Heart left ventricle (tissue), 16 donors: Measurements from ENCODE around the gene CAVIN4. TPM values are rescaled to one million over a fixed set of nuclear protein-coding genes. Genes with fewer than 3 reads are reported as not detected.

Source experiments
- ATAC-seq, 4 donors: fragments of 200-7000 bp; cut with Tn5 transposase; one replicate each; pipeline ENCODE4 v1.9.1; 2020 to 2022; ENCODE audit warnings: moderate library complexity in 4 of 4, mild to moderate bottlenecking in 3 of 4, moderate number of reproducible peaks in 1 of 4
- DNase-seq, 5 donors: peaks; one replicate each; pipeline ENCODE4 v3.0.0-alpha.2; 2020
- H3K27ac ChIP-seq, 12 donors: fragments of 200-600 bp; sonication (generic) in 4 of 12; one replicate each; pipeline versions ENCODE4 v1.5.0 to v1.8.0; 2016 to 2022; ENCODE audit warnings: mild to moderate bottlenecking in 2 of 12
- H3K27me3 ChIP-seq, 9 donors: fragments of 200-600 bp; sonication (generic) in 2 of 9; one replicate each; pipeline versions ENCODE4 v1.5.1 to v1.8.0; 2016 to 2022; ENCODE audit warnings: mild to moderate bottlenecking in 3 of 9
- H3K36me3 ChIP-seq, 9 donors: fragments of 200-600 bp; sonication (generic) in 2 of 9; one replicate each; pipeline versions ENCODE4 v1.5.0 to v1.8.0; 2018 to 2022; ENCODE audit warnings: mild to moderate bottlenecking in 2 of 9
- H3K4me1 ChIP-seq, 12 donors: fragments of 200-600 bp; sonication (generic) in 4 of 12; one replicate each; pipeline versions ENCODE4 v1.5.0 to v1.8.0; 2016 to 2022; ENCODE audit warnings: mild to moderate bottlenecking in 3 of 12
- H3K4me3 ChIP-seq, 12 donors: fragments of 200-600 bp; sonication (generic) in 4 of 12; one replicate each; pipeline versions ENCODE4 v1.5.0 to v1.8.0; 2017 to 2022; ENCODE audit warnings: mild to moderate bottlenecking in 9 of 12, moderate library complexity in 4 of 12
- H3K9me3 ChIP-seq, 12 donors: fragments of 200-600 bp; sonication (generic) in 4 of 12; one replicate each; pipeline versions ENCODE4 v1.5.0 to v1.8.0; 2016 to 2022; ENCODE audit warnings: mild to moderate bottlenecking in 1 of 12
- CTCF ChIP-seq, 12 donors: fragments of 200-600 bp; sonication (generic) in 4 of 12; IDR thresholded peaks; one replicate each; pipeline versions ENCODE4 v1.5.0 to v1.8.0; 2018 to 2022; ENCODE audit warnings: antibody characterized with exemption in 12 of 12, mild to moderate bottlenecking in 5 of 12
- POLR2A ChIP-seq, 2 donors: fragments of 450-650 bp; IDR thresholded peaks; one replicate each; pipeline ENCODE4 v1.6.1; 2017; ENCODE audit warnings: antibody characterized with exemption in 2 of 2, mild to moderate bottlenecking in 2 of 2, moderate library complexity in 2 of 2
- WGBS, 4 donors: extraction: QIAGEN DNeasy Blood & Tissue Kit in 2 of 4; methylation state at CpG; one replicate each; pipeline versions ENCODE4 v1.1.5 to v1.1.7; 2013 to 2018; 5-methylcytosine and 5-hydroxymethylcytosine counted together
- intact Hi-C, 10 donors: fragments of 100-400 bp; cut with DNase I; formaldehyde crosslinking; loops; one replicate each; pipeline versions ENCODE4 v1.11.1 to v1.14.2; 2022
- polyA plus RNA-seq, 2 donors: library from polyadenylated mRNA; stranded (reverse); fragments of 200-250 nt; gene quantifications; one replicate each; pipeline ENCODE4 v1.2.3, GENCODE V29; 2013
- total RNA-seq, 9 donors: library from RNA; depleted of rRNA in 2 of 9; stranded (reverse); fragments of >200 nt in 2 of 9; fragmentation: NEBNext Ultra II Directional in 3 of 9; extraction: Animal tissue kit (Norgen Biotek cat#: 25700) in 3 of 9; gene quantifications; one replicate each; pipeline versions ENCODE4 v1.1.0 to v1.2.4, GENCODE V29; 2016 to 2023
- donor health status: ischemic (EF 13 %, LVEDD 7.1; RV severe dilation, severe dysfunction).
- donor health status: healthy with polysubstance abuse.
- donor health status: DM: no; HTN: yes; CAD: no.
- donor health status: DM: no; HTN: no; CAD: no.
- donor health status: ischemic (EF 25% LVEDD 6.9; RV normal size, moderate dysfunction).
- donor health status: ischemic (EF 25% LVEDD 5.7; RV mildly dilated, moderate dysfunction).
- donor health status: healthy.
- donor health status: DM: yes; HTN: yes; CAD: no.
- donor health status: ischemic (EF 35%, LVEDD 5.7; RV mildly dilated, moderate dysfunction).
- donor health status: nonischemic (EF 11% LVEDD 7.7; RV severe dilation, severe dysfunction).
- donor health status: DM: yes; HTN: yes; CAD: no.
- donor health status: PGD.
- donor health status: ischemic (EF 29% LVEDD 5.4; RV normal size, mild dysfunction).
- donor health status: nonischemic (EF 23%, LVEDD 6.1; RV moderate dilation, normal function).

CAVIN4 gene
- total and polyA plus RNA-seq, 11 donors: 13.9 to 133 (median 62.4) TPM

GRCh38 chr9:100602342-100602801, 24.5 kb downstream of the CAVIN4 start:
- Histone ChIP-seq H3K4me1 (peaks cover 0 to 10% (median 5%) of the 10 kb centered on the region in 12 donors), H3K27me3 (peaks cover 0 to 3% (median 0%) of the 10 kb centered on the region in 9 donors), H3K36me3 (no peaks in the 10 kb centered on the region), H3K27ac (no peak overlapping the region), H3K9me3 (no peaks in the 10 kb centered on the region), H3K4me3 (no peak overlapping the region)
- intact Hi-C loops: loop anchor here in 9 of 10 donors (2.0 to 10.0 kb wide), 4 partner anchors 632 to 710 kb away; no protein-coding TSS in a partner anchor
- DNase-seq (no peak), ATAC-seq (peak in 2 of 4 donors; percentile 35 to 36)
- no peak for TF ChIP-seq POLR2A (IDR thresholded peaks at IDR 0.05)
- peak; percentile 33 to 73 (median 54) for TF ChIP-seq CTCF (IDR thresholded peaks at IDR 0.05)
- 29 to 33% (median 30%) methylated on average over 2 of the region's 2 CpGs for WGBS, 4 donors

- no peak overlapping the region for H3K27ac ChIP-seq
- no peaks in the 10 kb centered on the region for H3K9me3 ChIP-seq
- WGBS, 4 donors: 42 to 84% (median 51%) methylated on average over 1 of the region's 1 CpG
- no peaks in the 10 kb centered on the region for H3K36me3 ChIP-seq
- H3K4me3 ChIP-seq: no peak overlapping the region
- no peaks in the 10 kb centered on the region for H3K4me1 ChIP-seq
- TF ChIP-seq POLR2A (IDR thresholded peaks at IDR 0.05): no peak
- TF ChIP-seq CTCF (IDR thresholded peaks at IDR 0.05): no peak
- intact Hi-C loops: loop anchor here in 3 of 10 donors (10.0 kb wide), 1 partner anchor 629 kb away; no protein-coding TSS in a partner anchor
- ATAC-seq: no peak
- peaks cover 0 to 3% (median 0%) of the 10 kb centered on the region in 9 donors for H3K27me3 ChIP-seq
- DNase-seq: no peak
These were observed 27.5 kb downstream of the CAVIN4 start for GRCh38 chr9:100605405-100605804.

GRCh38 chr9:100619194-100619593, 41.3 kb downstream of the CAVIN4 start:
- TF ChIP-seq POLR2A (IDR thresholded peaks at IDR 0.05): no peak
- no peak for TF ChIP-seq CTCF (IDR thresholded peaks at IDR 0.05)
- peaks cover 0 to 3% (median 0%) of the 10 kb centered on the region in 9 donors for H3K27me3 ChIP-seq
- no peaks in the 10 kb centered on the region for H3K4me1 ChIP-seq
- H3K4me3 ChIP-seq: no peak overlapping the region
- peaks cover 0 to 19% (median 5%) of the 10 kb centered on the region in 12 donors for H3K9me3 ChIP-seq
- intact Hi-C loops: no loop called here
- no peak for ATAC-seq
- H3K27ac ChIP-seq: no peak overlapping the region
- 36 to 60% (median 58%) methylated on average over 1 to 5 of the region's 5 CpGs for WGBS, 4 donors
- H3K36me3 ChIP-seq: no peaks in the 10 kb centered on the region
- DNase-seq: no peak

GRCh38 chr9:100619665-100620064, 41.8 kb downstream of the CAVIN4 start:
- no peak overlapping the region for H3K4me3 ChIP-seq
- intact Hi-C loops: loop anchor here in 1 of 10 donors (10.0 kb wide), 1 partner anchor 65 kb away; no protein-coding TSS in a partner anchor
- no peak overlapping the region for H3K27ac ChIP-seq
- 25 to 82% (median 76%) methylated on average over 3 to 5 of the region's 5 CpGs for WGBS, 4 donors
- DNase-seq: no peak
- TF ChIP-seq POLR2A (IDR thresholded peaks at IDR 0.05) (no peak), CTCF (IDR thresholded peaks at IDR 0.05) (no peak)
- peaks cover 0 to 19% (median 5%) of the 10 kb centered on the region in 12 donors for H3K9me3 ChIP-seq
- no peaks in the 10 kb centered on the region for H3K36me3 ChIP-seq
- no peaks in the 10 kb centered on the region for H3K4me1 ChIP-seq
- peaks cover 0 to 3% (median 0%) of the 10 kb centered on the region in 9 donors for H3K27me3 ChIP-seq
- ATAC-seq: no peak
